ACC112 (cell line): Measurements from ENCODE around the gene PEF1.
"Not testable (repeated sequence)": the region's sequence is repeated elsewhere in the genome, so short reads cannot be mapped to it uniquely, and the experiment has no call there.

Experiments used
- H2AFZ ChIP-seq: fragments of 200-600 bp; sonication (generic); one replicate; pipeline ENCODE4 v1.6.0; 2017; ENCODE audit warnings: antibody characterized with exemption, low read length; ENCODE audit not compliant: unreplicated experiment
- H3K27ac ChIP-seq: fragments of 200-600 bp; sonication (generic); 2 replicates; pipeline ENCODE4 v1.5.1; 2014; ENCODE audit warnings: low read depth, mild to moderate bottlenecking, antibody characterized with exemption, low read length, moderate library complexity
- H3K27me3 ChIP-seq: fragments of 200-600 bp; sonication (generic); 2 replicates; pipeline ENCODE4 v1.6.1; 2014; ENCODE audit warnings: mild to moderate bottlenecking, antibody characterized with exemption, low read length, moderate library complexity, mixed read lengths; ENCODE audit not compliant: insufficient read depth
- H3K36me3 ChIP-seq: fragments of 200-600 bp; sonication (generic); 2 replicates; pipeline ENCODE4 v1.6.1; 2016; ENCODE audit warnings: mild to moderate bottlenecking, antibody characterized with exemption, low read length, moderate library complexity, mixed read lengths; ENCODE audit not compliant: insufficient read depth
- H3K4me1 ChIP-seq: fragments of 200-600 bp; sonication (generic); one replicate; pipeline ENCODE4 v1.6.1; 2016; ENCODE audit warnings: low read length, mixed read lengths; ENCODE audit not compliant: insufficient read depth, unreplicated experiment, control insufficient read depth
- H3K4me3 ChIP-seq: fragments of 200-600 bp; sonication (generic); 2 replicates; pipeline ENCODE4 v1.5.1; 2014; ENCODE audit warnings: mild to moderate bottlenecking, low read depth, low read length
- H3K79me2 ChIP-seq: fragments of 200-600 bp; sonication (generic); one replicate; pipeline ENCODE4 v1.6.0; 2016; ENCODE audit warnings: low read length; ENCODE audit not compliant: control insufficient read depth, unreplicated experiment, insufficient read depth

The PEF1 gene

DNA sequence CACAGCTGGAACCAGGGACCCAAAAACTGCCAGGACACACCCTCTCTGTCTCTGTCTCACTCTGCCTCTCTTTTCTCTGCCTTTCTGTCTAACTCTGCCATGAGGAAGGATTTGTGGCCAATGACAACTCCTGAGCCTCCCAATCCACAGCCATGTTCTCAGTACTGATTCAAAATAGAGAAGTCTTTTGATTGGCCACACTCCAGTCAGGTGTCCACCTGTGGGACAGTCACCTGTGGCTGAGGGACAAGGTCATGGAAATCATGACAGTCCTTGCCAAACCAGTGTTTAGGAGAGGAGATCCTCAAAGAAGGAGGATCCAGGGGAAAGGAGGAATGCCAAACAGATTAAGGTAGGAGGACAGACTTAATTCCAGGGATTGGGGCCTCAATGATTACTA lies 52.5 kb downstream of the PEF1 start:
- H3K4me1 ChIP-seq = peaks cover 21% of the 10 kb centered on the region
- no peak overlapping the region for H3K4me3 ChIP-seq
- H3K79me2 ChIP-seq = no peaks in the 10 kb centered on the region
- no peaks in the 10 kb centered on the region for H3K27me3 ChIP-seq
- no peak overlapping the region for H3K27ac ChIP-seq
- H3K36me3 ChIP-seq = no peaks in the 10 kb centered on the region
- no peak overlapping the region for H2AFZ ChIP-seq

DNA sequence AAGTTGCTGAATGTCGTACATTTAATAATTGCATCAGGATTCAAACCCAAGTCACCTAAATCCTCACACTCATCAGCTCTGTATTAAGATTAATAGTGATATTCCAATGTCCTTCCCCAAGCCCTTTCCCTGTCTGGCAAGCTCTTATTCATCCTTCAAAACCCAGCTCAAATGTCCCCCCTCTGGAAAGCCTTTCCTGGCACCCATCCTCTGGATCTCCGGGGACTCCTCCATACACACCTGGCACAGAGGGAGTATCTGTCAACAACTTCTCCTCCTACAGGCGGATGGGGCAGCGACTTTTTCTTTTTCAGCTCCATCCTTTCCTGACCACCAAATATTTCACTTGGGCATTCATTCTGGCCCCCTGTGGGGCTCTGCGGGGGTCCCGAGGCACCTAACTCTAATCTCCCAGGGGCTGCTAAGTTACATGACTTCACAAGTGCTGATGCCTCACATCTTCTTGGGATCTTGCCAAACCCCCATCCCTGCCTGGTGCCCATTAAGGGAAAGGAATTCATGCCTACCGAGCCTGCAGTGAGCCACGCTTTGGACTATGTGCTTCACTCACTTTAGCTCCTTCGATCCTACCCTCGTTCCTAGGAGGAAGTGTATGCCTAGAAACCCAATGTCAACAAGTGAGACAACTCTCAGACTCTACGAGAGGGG lies 53.1 kb downstream of the PEF1 start:
- Histone ChIP-seq H3K4me1 (peaks cover 21% of the 10 kb centered on the region), H3K4me3 (no peak overlapping the region), H3K27ac (no peak overlapping the region), H2AFZ (no peak overlapping the region), H3K27me3 (no peaks in the 10 kb centered on the region), H3K36me3 (no peaks in the 10 kb centered on the region), H3K79me2 (no peaks in the 10 kb centered on the region)

DNA sequence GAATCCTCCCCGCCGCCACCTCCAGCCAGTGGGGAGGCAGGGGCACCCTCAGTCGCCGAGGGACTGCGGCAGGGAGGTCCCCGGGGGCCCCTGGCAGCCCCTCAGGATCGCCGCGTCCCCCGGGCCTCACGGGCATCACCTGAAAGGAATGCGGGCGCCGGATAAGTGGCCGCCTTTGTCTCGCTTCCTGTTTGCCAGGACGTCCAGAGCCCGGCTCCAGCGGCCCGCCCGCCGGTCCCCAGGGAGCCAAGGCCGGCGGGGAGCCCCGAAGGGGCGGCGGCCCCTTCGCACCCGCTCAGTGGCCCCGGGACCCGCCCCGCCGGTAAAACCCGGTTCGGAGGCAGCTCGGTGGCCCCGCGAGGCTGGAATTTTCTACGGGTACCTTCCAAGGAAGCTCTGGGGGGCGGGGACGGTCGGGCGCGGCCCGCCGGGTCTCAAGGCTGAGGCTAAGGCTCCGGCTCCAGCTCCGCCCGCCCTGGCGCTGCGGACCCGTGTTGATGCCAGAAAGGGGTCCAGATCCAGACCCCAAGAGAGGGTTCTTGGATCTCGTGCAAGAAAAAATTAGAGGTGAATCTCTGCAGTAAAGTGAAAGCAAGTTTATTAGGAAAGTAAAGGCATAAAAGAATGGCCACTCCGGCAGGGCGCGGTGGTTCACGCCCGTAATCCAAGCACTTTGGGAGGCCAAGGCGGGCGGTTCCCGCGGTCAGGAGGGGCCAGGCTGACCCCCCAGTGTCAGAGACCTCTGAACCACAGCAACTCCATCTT lies 55.7 kb downstream of the PEF1 start:
- no peaks in the 10 kb centered on the region for H3K36me3 ChIP-seq
- H3K4me1 ChIP-seq = peaks cover 30% of the 10 kb centered on the region
- peak overlapping the region; percentile 64 for H2AFZ ChIP-seq
- H3K27me3 ChIP-seq = no peaks in the 10 kb centered on the region
- H3K27ac ChIP-seq = peak overlapping the region; percentile 21; the same call in 1 of the 2 replicates
- H3K79me2 ChIP-seq = no peaks in the 10 kb centered on the region
- peak overlapping the region; percentile 61 for H3K4me3 ChIP-seq

DNA sequence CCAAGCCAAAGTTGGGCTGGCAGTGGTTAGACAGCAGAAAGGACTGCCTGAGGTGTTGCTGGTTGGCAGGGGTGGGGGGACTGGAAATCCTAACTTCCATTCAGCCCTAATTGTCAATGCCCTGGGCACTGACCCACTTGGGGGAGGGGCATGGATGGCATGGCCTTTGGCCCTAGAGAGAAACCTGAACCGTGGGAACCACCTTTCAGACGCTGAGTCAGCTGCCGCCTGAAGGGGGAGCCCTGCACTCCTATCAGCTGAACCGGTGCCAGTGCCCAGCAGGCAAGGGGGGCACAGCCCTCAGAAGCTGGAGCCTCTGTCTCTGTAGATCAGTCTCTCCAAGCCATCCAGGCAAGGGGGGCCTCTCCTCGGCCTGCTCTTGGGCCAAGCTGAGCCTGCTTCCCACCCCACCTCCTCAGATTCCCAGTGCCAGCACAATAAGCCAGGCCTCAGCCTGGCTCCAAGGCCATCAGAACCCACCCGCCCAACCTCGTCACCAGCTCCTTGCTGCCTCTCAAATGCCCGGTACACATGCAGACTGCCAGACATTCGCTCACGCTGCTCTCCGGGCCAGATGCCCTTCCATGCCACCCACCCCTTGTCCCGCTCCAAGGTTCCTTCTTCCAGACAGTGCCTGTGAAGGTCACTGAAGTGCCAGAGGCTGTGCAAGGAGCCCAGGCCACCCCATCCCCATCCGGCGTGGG lies 56.8 kb downstream of the PEF1 start:
- H3K4me3 ChIP-seq = no peak overlapping the region
- no peak overlapping the region for H3K27ac ChIP-seq
- peaks cover 39% of the 10 kb centered on the region for H3K4me1 ChIP-seq

DNA sequence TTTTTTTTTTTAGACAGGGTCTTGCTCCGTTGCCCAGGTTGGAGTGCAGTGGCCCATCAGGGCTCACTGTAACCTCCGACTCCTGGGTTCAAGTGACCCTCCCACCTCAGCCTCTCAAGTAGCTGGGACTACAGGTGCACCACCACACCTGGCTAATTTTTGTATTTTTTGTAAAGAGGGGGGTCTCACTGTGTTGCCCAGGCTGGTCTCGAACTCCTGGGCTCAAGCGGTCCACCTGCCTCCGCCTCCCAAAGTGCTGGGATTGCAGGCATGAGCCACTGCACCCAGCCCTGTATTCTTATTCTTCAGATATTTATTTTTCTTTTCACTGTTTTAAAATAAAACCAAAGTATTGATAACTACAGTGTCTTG lies 57.4 kb downstream of the PEF1 start:
- not testable (repeated sequence) for H2AFZ ChIP-seq, H3K27ac ChIP-seq, H3K79me2 ChIP-seq, H3K4me3 ChIP-seq, H3K36me3 ChIP-seq, H3K27me3 ChIP-seq
- peaks cover 45% of the 10 kb centered on the region for H3K4me1 ChIP-seq

More for the DNA sequence above, 56.8 kb downstream of the PEF1 start:
- H3K36me3 ChIP-seq = no peaks in the 10 kb centered on the region
- no peaks in the 10 kb centered on the region for H3K79me2 ChIP-seq
- no peaks in the 10 kb centered on the region for H3K27me3 ChIP-seq
- no peak overlapping the region for H2AFZ ChIP-seq

DNA sequence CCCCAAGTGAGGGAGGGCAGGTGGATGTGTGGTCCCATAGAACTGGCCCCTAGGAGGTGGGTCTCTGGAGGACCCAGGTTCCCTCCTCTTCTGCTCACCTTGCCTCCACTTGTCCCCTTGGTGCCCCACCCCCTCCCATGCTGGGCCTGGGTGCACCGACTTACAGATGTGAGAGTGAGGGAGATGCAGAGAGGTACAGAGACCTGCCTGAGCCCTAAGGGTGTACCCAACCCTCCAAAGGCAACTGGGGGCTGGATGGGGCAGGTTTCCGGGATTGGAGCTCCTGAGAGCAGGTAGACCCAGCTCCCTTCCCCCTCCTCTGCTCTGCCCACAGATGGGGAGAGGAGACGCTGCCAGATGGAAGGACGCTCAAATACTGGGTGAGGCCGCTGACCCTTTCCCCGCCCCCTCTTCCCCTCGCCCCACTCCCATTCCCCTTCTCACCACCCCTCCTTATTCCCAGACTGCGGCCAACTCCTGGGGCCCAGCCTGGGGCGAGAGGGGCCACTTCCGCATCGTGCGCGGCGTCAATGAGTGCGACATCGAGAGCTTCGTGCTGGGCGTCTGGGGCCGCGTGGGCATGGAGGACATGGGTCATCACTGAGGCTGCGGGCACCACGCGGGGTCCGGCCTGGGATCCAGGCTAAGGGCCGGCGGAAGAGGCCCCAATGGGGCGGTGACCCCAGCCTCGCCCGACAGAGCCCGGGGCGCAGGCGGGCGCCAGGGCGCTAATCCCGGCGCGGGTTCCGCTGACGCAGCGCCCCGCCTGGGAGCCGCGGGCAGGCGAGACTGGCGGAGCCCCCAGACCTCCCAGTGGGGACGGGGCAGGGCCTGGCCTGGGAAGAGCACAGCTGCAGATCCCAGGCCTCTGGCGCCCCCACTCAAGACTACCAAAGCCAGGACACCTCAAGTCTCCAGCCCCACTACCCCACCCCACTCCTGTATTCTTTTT lies 58.0 kb downstream of the PEF1 start:
- no peaks in the 10 kb centered on the region for H3K36me3 ChIP-seq
- H3K4me1 ChIP-seq = peaks cover 52% of the 10 kb centered on the region
- H3K27ac ChIP-seq = no peak overlapping the region
- H2AFZ ChIP-seq = no peak overlapping the region
- no peak overlapping the region for H3K4me3 ChIP-seq
- H3K79me2 ChIP-seq = no peaks in the 10 kb centered on the region
- no peaks in the 10 kb centered on the region for H3K27me3 ChIP-seq

DNA sequence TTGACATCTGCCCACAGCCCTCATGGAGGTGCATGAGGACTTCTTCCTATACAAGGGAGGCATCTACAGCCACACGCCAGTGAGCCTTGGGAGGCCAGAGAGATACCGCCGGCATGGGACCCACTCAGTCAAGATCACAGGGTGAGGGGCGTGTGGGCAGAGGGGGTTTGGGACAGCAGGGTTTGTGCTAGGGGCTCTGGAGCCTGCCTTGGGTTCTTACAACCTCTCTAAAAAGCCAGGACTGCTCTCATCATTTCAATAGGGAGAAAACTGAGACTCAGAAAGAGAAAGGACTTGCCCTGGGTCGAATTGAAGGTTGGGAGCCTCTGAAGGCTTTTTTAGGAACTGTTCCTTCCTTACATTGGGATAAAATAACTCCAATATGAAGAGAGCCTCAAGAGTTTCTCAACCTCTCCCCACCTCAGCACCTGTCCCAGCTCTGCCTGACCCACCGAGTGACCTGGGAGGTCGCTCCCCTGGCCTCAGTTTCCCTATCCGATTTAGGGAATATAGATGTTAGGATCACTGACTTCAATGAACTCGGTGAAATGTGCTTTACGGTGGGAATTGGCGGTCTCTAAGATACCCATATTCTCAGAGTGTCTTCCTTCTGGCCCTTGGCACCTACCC lies 58.8 kb downstream of the PEF1 start:
- Histone ChIP-seq H3K79me2 (no peaks in the 10 kb centered on the region), H3K36me3 (no peaks in the 10 kb centered on the region), H3K4me1 (peaks cover 57% of the 10 kb centered on the region), H3K27me3 (no peaks in the 10 kb centered on the region), H3K27ac (no peak overlapping the region), H3K4me3 (no peak overlapping the region), H2AFZ (no peak overlapping the region)

DNA sequence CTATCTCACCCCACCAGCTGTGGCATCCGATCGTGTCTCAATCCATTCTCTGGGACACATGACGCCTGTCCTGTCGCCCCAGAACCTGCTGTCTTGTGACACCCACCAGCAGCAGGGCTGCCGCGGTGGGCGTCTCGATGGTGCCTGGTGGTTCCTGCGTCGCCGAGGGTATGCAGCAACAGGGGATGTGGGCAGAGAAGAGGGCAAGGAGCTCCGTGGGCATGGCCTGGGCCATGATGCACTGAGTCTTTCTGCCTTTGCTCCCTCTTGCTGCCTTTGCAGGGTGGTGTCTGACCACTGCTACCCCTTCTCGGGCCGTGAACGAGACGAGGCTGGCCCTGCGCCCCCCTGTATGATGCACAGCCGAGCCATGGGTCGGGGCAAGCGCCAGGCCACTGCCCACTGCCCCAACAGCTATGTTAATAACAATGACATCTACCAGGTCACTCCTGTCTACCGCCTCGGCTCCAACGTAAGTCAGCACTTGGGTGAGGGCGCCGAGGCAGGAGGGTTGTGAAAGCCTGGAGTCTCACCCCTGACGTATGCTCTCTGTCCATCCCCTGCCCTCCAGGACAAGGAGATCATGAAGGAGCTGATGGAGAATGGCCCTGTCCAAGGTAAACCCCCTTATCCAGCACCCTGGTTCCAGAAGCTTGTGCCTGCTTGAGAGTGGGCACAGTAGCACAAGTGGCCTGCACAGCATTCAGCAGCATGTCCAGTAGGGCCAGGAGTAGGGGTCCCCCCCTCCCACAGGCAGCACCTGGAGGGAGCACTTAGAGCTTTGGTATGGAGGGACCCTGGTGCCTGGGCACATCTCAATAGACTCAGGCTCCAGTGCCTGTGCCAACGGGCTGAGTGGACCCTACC lies 59.6 kb downstream of the PEF1 start:
- H3K79me2 ChIP-seq = no peaks in the 10 kb centered on the region
- H3K4me3 ChIP-seq = no peak overlapping the region
- H2AFZ ChIP-seq = no peak overlapping the region
- H3K4me1 ChIP-seq = peaks cover 60% of the 10 kb centered on the region
- no peaks in the 10 kb centered on the region for H3K27me3 ChIP-seq
- H3K36me3 ChIP-seq = no peaks in the 10 kb centered on the region
- no peak overlapping the region for H3K27ac ChIP-seq

DNA sequence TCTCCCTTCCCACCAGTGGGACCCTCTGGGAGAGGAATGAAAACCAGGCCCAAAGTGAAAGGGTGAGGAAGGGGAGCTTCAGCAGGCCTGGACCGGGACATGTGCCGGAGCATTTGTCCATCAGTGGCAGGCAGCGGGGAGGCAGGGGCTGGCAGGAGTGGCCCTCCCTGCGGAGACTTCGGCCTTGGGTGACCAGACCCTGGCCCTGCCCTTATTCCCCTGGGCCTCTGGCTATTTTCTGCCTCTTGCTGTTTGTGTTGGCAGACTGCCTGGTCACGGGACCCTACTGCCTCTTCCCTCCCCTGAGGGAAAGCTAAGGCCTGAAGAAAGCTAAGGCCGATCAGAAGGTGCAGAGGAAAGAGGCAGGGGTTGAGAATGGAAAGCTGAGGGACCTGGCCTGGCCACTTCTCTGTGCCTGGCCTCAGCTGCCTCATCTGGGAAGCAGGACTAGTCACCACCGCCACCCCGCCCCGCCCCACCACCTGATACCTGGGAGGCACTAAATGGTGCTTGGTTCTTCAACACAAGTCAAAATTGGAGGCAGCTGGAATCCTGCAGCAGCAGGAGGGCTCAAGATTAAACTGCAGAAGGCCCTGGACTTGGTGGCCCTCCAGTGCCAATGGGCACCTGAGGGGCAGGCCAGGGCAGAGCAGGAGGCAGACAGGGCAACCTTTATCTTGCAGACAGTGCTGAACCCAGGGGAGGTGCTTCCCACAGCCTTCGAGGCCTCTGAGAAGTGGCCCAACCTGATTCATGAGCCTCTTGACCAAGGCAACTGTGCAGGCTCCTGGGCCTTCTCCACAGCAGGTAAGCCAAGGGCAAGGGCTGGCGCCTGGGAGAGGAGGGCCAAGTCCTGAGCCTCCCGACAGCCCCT lies 60.4 kb downstream of the PEF1 start:
- no peak overlapping the region for H3K27ac ChIP-seq
- H3K4me3 ChIP-seq = no peak overlapping the region
- no peaks in the 10 kb centered on the region for H3K27me3 ChIP-seq
- H3K4me1 ChIP-seq = peaks cover 65% of the 10 kb centered on the region
- no peak overlapping the region for H2AFZ ChIP-seq
- H3K36me3 ChIP-seq = no peaks in the 10 kb centered on the region
- peaks cover 3% of the 10 kb centered on the region for H3K79me2 ChIP-seq
